H9 (cell line): ENCODE data around the gene GPC6. TPM values are rescaled to one million over a fixed set of nuclear protein-coding genes. Genes with fewer than 3 reads are reported as not detected.

ENCODE experiments used
- DNase-seq: peaks from one replicate; pipeline ENCODE4 v3.0.0-alpha.2; 2017
- H2AFZ ChIP-seq: one replicate; pipeline ENCODE4 v1.6.1; 2013; ENCODE audit warnings: mild to moderate bottlenecking, low read length, control low read depth, moderate library complexity
- H2AK5ac ChIP-seq: 2 replicates; pipeline ENCODE4 v1.6.1; 2013; ENCODE audit warnings: low read length, control low read depth, mixed read lengths; ENCODE audit not compliant: insufficient read length
- H2BK120ac ChIP-seq: one replicate; pipeline ENCODE4 v1.6.1; 2013; ENCODE audit warnings: low read depth, mild to moderate bottlenecking, low read length, control low read depth, inconsistent platforms; ENCODE audit not compliant: poor library complexity, severe bottlenecking
- H2BK12ac ChIP-seq: 2 replicates; pipeline ENCODE4 v1.6.1; 2013; ENCODE audit warnings: low read length, control low read depth, mixed read lengths, low read depth; ENCODE audit not compliant: insufficient read length
- H2BK15ac ChIP-seq: 2 replicates; pipeline ENCODE4 v1.6.1; 2013; ENCODE audit warnings: low read depth, low read length, control low read depth
- H2BK20ac ChIP-seq: one replicate; pipeline ENCODE4 v1.6.1; 2013; ENCODE audit warnings: low read depth, mild to moderate bottlenecking, low read length, control low read depth, inconsistent platforms; ENCODE audit not compliant: poor library complexity, severe bottlenecking
- H2BK5ac ChIP-seq: 2 replicates; pipeline ENCODE4 v1.6.1; 2013; ENCODE audit warnings: low read length, control low read depth, mixed read lengths; ENCODE audit not compliant: insufficient read length
- H3K14ac ChIP-seq: 2 replicates; pipeline ENCODE4 v1.6.1; 2013; ENCODE audit warnings: low read length, control low read depth; ENCODE audit not compliant: insufficient read depth
- H3K18ac ChIP-seq: 2 replicates; pipeline ENCODE4 v1.6.1; 2013; ENCODE audit warnings: low read depth, mild to moderate bottlenecking, mixed read lengths, low read length, control low read depth; ENCODE audit not compliant: insufficient read length
- H3K23ac ChIP-seq: 2 replicates; pipeline ENCODE4 v1.6.1; 2013; ENCODE audit warnings: low read length, control low read depth, mixed read lengths, low read depth; ENCODE audit not compliant: insufficient read length
- H3K23me2 ChIP-seq: 2 replicates; pipeline ENCODE4 v1.6.1; 2013; ENCODE audit warnings: low read depth, mild to moderate bottlenecking, mixed read lengths, low read length, control low read depth; ENCODE audit not compliant: insufficient read length, poor library complexity, severe bottlenecking
- H3K27ac ChIP-seq: 2 replicates; pipeline ENCODE4 v1.5.1; 2013; ENCODE audit warnings: low read length, control low read depth, mixed read lengths, low read depth; ENCODE audit not compliant: insufficient read length
- H3K27me3 ChIP-seq: 2 replicates; pipeline ENCODE4 v1.6.1; 2013; ENCODE audit warnings: low read length, control low read depth, inconsistent platforms; ENCODE audit not compliant: insufficient read depth
- H3K4ac ChIP-seq: 2 replicates; pipeline ENCODE4 v1.6.1; 2013; ENCODE audit warnings: low read depth, mild to moderate bottlenecking, control low read depth, inconsistent platforms, low read length, moderate library complexity
- H3K4me1 ChIP-seq: 2 replicates; pipeline ENCODE4 v1.6.1; 2013; ENCODE audit warnings: low read length, control low read depth, inconsistent platforms; ENCODE audit not compliant: insufficient read depth
- H3K4me2 ChIP-seq: 2 replicates; pipeline ENCODE4 v1.6.1; 2013; ENCODE audit warnings: low read length, control low read depth, mixed read lengths; ENCODE audit not compliant: insufficient read length, insufficient read depth
- H3K56ac ChIP-seq: 2 replicates; pipeline ENCODE4 v1.6.1; 2013; ENCODE audit warnings: low read depth, mild to moderate bottlenecking, mixed read lengths, low read length, control low read depth; ENCODE audit not compliant: insufficient read length
- H3K79me1 ChIP-seq: 2 replicates; pipeline ENCODE4 v1.6.1; 2013; ENCODE audit warnings: low read depth, mild to moderate bottlenecking, moderate library complexity, low read length, control low read depth, inconsistent platforms; ENCODE audit not compliant: insufficient read depth, poor library complexity, severe bottlenecking
- H3K79me2 ChIP-seq: 2 replicates; pipeline ENCODE4 v1.6.1; 2013; ENCODE audit warnings: low read length, control low read depth, inconsistent platforms; ENCODE audit not compliant: insufficient read depth
- H3K9ac ChIP-seq: 2 replicates; pipeline ENCODE4 v1.6.1; 2013; ENCODE audit warnings: low read length, control low read depth, mixed read lengths; ENCODE audit not compliant: insufficient read length; ENCODE audit errors: extremely low read depth
- H3K9me3 ChIP-seq: one replicate; pipeline ENCODE4 v1.6.1; 2013; ENCODE audit warnings: low read depth, low read length, inconsistent platforms; ENCODE audit not compliant: control insufficient read depth
- H3T11ph ChIP-seq: one replicate; pipeline ENCODE4 v1.6.1; 2013; ENCODE audit warnings: mild to moderate bottlenecking, low read length, control low read depth, inconsistent platforms
- H4K20me1 ChIP-seq: one replicate; pipeline ENCODE4 v1.6.1; 2013; ENCODE audit not compliant: control insufficient read depth, insufficient read length, insufficient read depth
- H4K5ac ChIP-seq: 2 replicates; pipeline ENCODE4 v1.6.1; 2013; ENCODE audit warnings: low read depth, mild to moderate bottlenecking, mixed read lengths, low read length, control low read depth; ENCODE audit not compliant: insufficient read length
- H4K8ac ChIP-seq: replicated peaks from 2 replicates; pipeline ENCODE4 v1.6.1; 2013; ENCODE audit warnings: low read length, control low read depth, mixed read lengths, low read depth; ENCODE audit not compliant: insufficient read length
- H4K91ac ChIP-seq: 2 replicates; pipeline ENCODE4 v1.6.1; 2013; ENCODE audit warnings: low read depth, mild to moderate bottlenecking, moderate library complexity, mixed read lengths, low read length, control low read depth; ENCODE audit not compliant: insufficient read length
- H3K27ac Mint-ChIP-seq, 3 experiments: 2 replicates in 2 of 3; 3 replicates in 1 of 3; pipeline ENCODE4 v1.8.0; 2020 to 2021; ENCODE audit warnings: mixed read lengths in 3 of 3, mild to moderate bottlenecking in 1 of 3, moderate library complexity in 1 of 3
- H3K27me3 Mint-ChIP-seq: 2 replicates; pipeline ENCODE4 v1.8.0; 2021; ENCODE audit warnings: low read depth, mild to moderate bottlenecking, moderate library complexity, mixed read lengths
- H3K36me3 Mint-ChIP-seq, 3 experiments: 2 replicates in 2 of 3; 3 replicates in 1 of 3; pipeline ENCODE4 v1.8.0; 2020 to 2021; ENCODE audit warnings: low read depth in 3 of 3, mixed read lengths in 3 of 3; ENCODE audit not compliant: insufficient read depth in 1 of 3
- H3K4me1 Mint-ChIP-seq, 2 experiments: 2 replicates each; pipeline ENCODE4 v1.8.0; 2020; ENCODE audit warnings: mixed read lengths in 2 of 2
- H3K4me3 Mint-ChIP-seq, 2 experiments: 2 replicates in 1 of 2; 3 replicates in 1 of 2; pipeline ENCODE4 v1.8.0; 2020 to 2021; ENCODE audit warnings: mild to moderate bottlenecking in 2 of 2, mixed read lengths in 2 of 2, moderate library complexity in 1 of 2
- H3K9me3 Mint-ChIP-seq, 2 experiments: 2 replicates in 1 of 2; 3 replicates in 1 of 2; pipeline ENCODE4 v1.8.0; 2020; ENCODE audit warnings: mild to moderate bottlenecking in 2 of 2, mixed read lengths in 2 of 2, moderate library complexity in 1 of 2
- WGBS: extraction: QIAGEN DNeasy Blood & Tissue Kit; methylation state at CpG from one replicate; pipeline ENCODE4 v1.1.7; 2013; ENCODE audit warnings: missing lambda C conversion rate, low lambda C conversion rate, mixed read lengths; ENCODE audit not compliant: insufficient read length; ENCODE audit errors: extremely low coverage; 5-methylcytosine and 5-hydroxymethylcytosine counted together
- total RNA-seq: library from RNA; stranded (reverse); gene quantifications from 2 replicates; pipeline ENCODE4 v1.2.1, GENCODE V29; 2021
- TF ChIP-seq, protein P1 (sequence below): fragments of 200-600 bp; sonication (generic); conservative IDR thresholded peaks from 3 replicates; pipeline ENCODE4 v1.8.0; 2021; ENCODE audit warnings: antibody characterized with exemption, mild to moderate bottlenecking

Gene GPC6
- total RNA-seq, 1 experiment from 2014 or later = 15.6 TPM

DNA sequence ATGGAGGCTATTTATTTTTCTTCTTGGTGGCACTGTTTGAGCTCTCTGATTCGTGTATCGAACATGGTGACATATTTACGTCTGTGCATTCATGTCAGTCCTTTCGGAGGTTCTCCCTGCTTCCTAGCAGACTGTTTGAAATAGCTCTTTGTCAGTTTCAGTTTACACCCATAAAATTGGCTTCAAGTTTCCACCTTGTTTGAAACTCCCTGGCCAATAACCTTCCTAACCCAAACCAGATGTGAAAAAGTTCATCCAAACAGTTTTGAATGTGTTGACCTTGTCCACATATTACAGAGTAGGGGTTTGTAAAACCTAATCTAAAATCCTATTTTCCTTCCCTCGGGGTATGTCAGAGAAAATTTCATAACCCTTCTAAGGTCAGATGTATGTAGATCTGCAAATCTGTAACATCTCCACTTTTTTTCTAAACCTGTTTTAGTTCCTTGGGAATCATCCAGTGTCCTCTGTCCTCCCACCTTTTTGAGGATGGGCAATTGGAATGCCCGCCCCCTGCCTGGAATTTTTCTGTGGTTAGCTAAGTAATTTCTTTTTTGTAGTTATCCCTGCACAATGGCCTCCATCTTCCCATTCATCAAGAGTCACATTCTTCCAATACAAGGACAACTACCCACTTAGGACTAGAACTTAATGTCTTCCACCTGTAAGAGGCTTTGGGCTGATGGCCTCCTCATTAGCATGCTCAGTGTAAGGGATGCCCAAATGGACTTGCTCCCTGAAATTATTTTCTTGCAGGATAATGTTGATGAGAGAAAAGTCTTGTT lies 499.8 kb downstream of the GPC6 start:
- Histone ChIP-seq H3K23ac (no peak overlapping the region), H3K4me2 (no peak overlapping the region), H3K4ac (no peak overlapping the region), H4K91ac (no peak overlapping the region), H3K14ac (no peak overlapping the region), H3K4me1 (0 out of 2 replicates have a peak, but pooled peaks cover 3% of the 10 kb centered on the region), H3K27ac (no peak overlapping the region), H2BK12ac (no peak overlapping the region), H4K20me1 (peaks cover 3% of the 10 kb centered on the region), H3K27me3 (no peaks in the 10 kb centered on the region), H3K9ac (no peak overlapping the region), H2BK20ac (no peak overlapping the region), H3T11ph (no peak overlapping the region), H2BK5ac (no peak overlapping the region), H3K9me3 (no peaks in the 10 kb centered on the region), H2BK15ac (no peak overlapping the region), H3K18ac (no peak overlapping the region), H2AK5ac (no peak overlapping the region), H4K8ac (no peak overlapping the region), H3K23me2 (no peaks in the 10 kb centered on the region), H2BK120ac (no peak overlapping the region), H2AFZ (no peak overlapping the region), H3K79me1 (no peaks in the 10 kb centered on the region), H3K79me2 (no peaks in the 10 kb centered on the region), H3K56ac (no peak overlapping the region), H4K5ac (no peak overlapping the region)
- Mint-ChIP-seq H3K27me3 (no peaks in the 10 kb centered on the region), H3K4me1 (peaks cover 8% of the 10 kb centered on the region in 2 experiments), H3K9me3 (0 out of 5 replicates have a peak, but pooled peaks cover 0 to 1% of the 10 kb centered on the region in 2 experiments), H3K36me3 (no peaks in the 10 kb centered on the region), H3K27ac (no peak overlapping the region), H3K4me3 (no peak overlapping the region)
- DNase-seq = no peak
- WGBS = no CpG with 5 or more reads among the region's 6 CpGs
- TF ChIP-seq, protein P1, sequence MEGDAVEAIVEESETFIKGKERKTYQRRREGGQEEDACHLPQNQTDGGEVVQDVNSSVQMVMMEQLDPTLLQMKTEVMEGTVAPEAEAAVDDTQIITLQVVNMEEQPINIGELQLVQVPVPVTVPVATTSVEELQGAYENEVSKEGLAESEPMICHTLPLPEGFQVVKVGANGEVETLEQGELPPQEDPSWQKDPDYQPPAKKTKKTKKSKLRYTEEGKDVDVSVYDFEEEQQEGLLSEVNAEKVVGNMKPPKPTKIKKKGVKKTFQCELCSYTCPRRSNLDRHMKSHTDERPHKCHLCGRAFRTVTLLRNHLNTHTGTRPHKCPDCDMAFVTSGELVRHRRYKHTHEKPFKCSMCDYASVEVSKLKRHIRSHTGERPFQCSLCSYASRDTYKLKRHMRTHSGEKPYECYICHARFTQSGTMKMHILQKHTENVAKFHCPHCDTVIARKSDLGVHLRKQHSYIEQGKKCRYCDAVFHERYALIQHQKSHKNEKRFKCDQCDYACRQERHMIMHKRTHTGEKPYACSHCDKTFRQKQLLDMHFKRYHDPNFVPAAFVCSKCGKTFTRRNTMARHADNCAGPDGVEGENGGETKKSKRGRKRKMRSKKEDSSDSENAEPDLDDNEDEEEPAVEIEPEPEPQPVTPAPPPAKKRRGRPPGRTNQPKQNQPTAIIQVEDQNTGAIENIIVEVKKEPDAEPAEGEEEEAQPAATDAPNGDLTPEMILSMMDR = no peak
